ENCODE results near the gene CHPT1.

DNA sequence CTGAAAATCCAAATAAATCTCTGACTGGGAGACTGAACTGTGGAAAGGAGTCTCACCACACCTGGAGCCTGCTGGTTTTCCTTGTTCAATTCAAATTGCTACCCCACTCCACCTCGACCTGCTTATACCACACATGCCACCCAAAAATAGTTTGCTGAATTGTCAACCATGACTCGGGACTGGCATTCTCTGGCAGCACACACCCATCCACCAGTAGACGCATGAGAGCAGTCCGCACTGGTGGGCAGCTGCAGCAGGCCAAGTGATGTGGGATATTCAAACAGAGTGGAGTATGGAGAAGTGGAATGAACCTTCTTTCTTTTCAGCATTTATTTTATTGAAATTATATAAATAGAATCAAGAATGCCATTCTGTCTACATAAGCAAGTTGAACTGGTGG is 80.5 kb downstream of the CHPT1 start:
- TF ChIP-seq ZFP30 (CRISPR knock-in tag; IDR thresholded peaks at IDR 0.05) (no peak), CSDC2 (CRISPR knock-in tag; IDR thresholded peaks at IDR 0.05) (no peak), TCF4 (CRISPR knock-in tag; IDR thresholded peaks at IDR 0.05; ENCODE audit: borderline replicate concordance) (no peak), RARB (CRISPR knock-in tag; IDR thresholded peaks at IDR 0.05) (no peak), ISL1 (CRISPR knock-in tag; IDR thresholded peaks at IDR 0.05) (no peak), TOX (CRISPR knock-in tag; IDR thresholded peaks at IDR 0.05; ENCODE audit: borderline replicate concordance) (no peak), PPARA (CRISPR knock-in tag; IDR thresholded peaks at IDR 0.05; ENCODE audit: borderline replicate concordance) (no peak)
- TF ChIP-seq, protein P1, sequence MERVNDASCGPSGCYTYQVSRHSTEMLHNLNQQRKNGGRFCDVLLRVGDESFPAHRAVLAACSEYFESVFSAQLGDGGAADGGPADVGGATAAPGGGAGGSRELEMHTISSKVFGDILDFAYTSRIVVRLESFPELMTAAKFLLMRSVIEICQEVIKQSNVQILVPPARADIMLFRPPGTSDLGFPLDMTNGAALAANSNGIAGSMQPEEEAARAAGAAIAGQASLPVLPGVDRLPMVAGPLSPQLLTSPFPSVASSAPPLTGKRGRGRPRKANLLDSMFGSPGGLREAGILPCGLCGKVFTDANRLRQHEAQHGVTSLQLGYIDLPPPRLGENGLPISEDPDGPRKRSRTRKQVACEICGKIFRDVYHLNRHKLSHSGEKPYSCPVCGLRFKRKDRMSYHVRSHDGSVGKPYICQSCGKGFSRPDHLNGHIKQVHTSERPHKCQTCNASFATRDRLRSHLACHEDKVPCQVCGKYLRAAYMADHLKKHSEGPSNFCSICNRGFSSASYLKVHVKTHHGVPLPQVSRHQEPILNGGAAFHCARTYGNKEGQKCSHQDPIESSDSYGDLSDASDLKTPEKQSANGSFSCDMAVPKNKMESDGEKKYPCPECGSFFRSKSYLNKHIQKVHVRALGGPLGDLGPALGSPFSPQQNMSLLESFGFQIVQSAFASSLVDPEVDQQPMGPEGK (CRISPR knock-in tag; IDR thresholded peaks at IDR 0.05; ENCODE audit: borderline replicate concordance): no peak
